ENCODE results near the gene GABRG2. TPM values are rescaled to one million over a fixed set of nuclear protein-coding genes. Genes with fewer than 3 reads are reported as not detected.

The GABRG2 gene
- total RNA-seq, 4 donors from 2014 or later, result not detected

- no peak overlapping the region for H3K27ac ChIP-seq
- no peaks in the 10 kb centered on the region for H3K9me3 ChIP-seq
- no peak overlapping the region for H3K4me3 ChIP-seq (replicated peaks in 1 of 3)
- no peak for DNase-seq
- H3K36me3 ChIP-seq, result no peaks in the 10 kb centered on the region
- 81 to 87% methylated on average over 2 of the region's 2 CpGs for WGBS, 2 donors
- H3K4me1 ChIP-seq, result no peaks in the 10 kb centered on the region
- no peaks in the 10 kb centered on the region for H3K27me3 ChIP-seq
- intact Hi-C loops (cut with DNase I), result no loop called here
- TF ChIP-seq POLR2A (IDR thresholded peaks at IDR 0.05) (no peak), CTCF (IDR thresholded peaks at IDR 0.05) (no peak)
These were observed 23.8 kb downstream of the GABRG2 start for GRCh38 chr5:162091336-162091735.

- WGBS, 2 donors, result 62 to 78% methylated on average over 2 of the region's 2 CpGs
- no peaks in the 10 kb centered on the region for H3K27me3 ChIP-seq
- TF ChIP-seq POLR2A (IDR thresholded peaks at IDR 0.05), result no peak
- no peak for TF ChIP-seq CTCF (IDR thresholded peaks at IDR 0.05)
- H3K4me3 ChIP-seq (replicated peaks in 1 of 3), result no peak overlapping the region
- intact Hi-C loops (cut with DNase I), result no loop called here
- no peaks in the 10 kb centered on the region for H3K4me1 ChIP-seq
- no peaks in the 10 kb centered on the region for H3K36me3 ChIP-seq
- H3K9me3 ChIP-seq, result no peaks in the 10 kb centered on the region
- DNase-seq, result no peak
- H3K27ac ChIP-seq, result no peak overlapping the region
These were observed 28.9 kb downstream of the GABRG2 start for GRCh38 chr5:162096448-162096847.

GRCh38 chr5:162107591-162107990 lies 40.0 kb downstream of the GABRG2 start:
- no peak overlapping the region for H3K4me3 ChIP-seq (replicated peaks in 1 of 3)
- TF ChIP-seq POLR2A (IDR thresholded peaks at IDR 0.05), result no peak
- no peak for TF ChIP-seq CTCF (IDR thresholded peaks at IDR 0.05)
- intact Hi-C loops (cut with DNase I), result no loop called here
- no peak overlapping the region for H3K27ac ChIP-seq
- no peaks in the 10 kb centered on the region for H3K36me3 ChIP-seq
- no peaks in the 10 kb centered on the region for H3K27me3 ChIP-seq
- no peaks in the 10 kb centered on the region for H3K9me3 ChIP-seq
- DNase-seq, result no peak
- 91 to 94% methylated on average over 2 of the region's 2 CpGs for WGBS, 2 donors
- H3K4me1 ChIP-seq, result no peaks in the 10 kb centered on the region

GRCh38 chr5:162119801-162120200 lies 52.2 kb downstream of the GABRG2 start:
- H3K4me1 ChIP-seq, result no peaks in the 10 kb centered on the region
- DNase-seq, result no peak
- H3K27ac ChIP-seq, result no peak overlapping the region
- H3K36me3 ChIP-seq, result no peaks in the 10 kb centered on the region
- TF ChIP-seq CTCF (IDR thresholded peaks at IDR 0.05) (no peak), POLR2A (IDR thresholded peaks at IDR 0.05) (no peak)
- H3K27me3 ChIP-seq, result no peaks in the 10 kb centered on the region
- H3K4me3 ChIP-seq (replicated peaks in 1 of 3), result no peak overlapping the region
- no peaks in the 10 kb centered on the region for H3K9me3 ChIP-seq
- intact Hi-C loops (cut with DNase I), result no loop called here
- 73 to 86% methylated on average over 3 of the region's 3 CpGs for WGBS, 2 donors

- Histone ChIP-seq H3K9me3 (no peaks in the 10 kb centered on the region), H3K4me1 (no peaks in the 10 kb centered on the region), H3K27ac (no peak overlapping the region), H3K27me3 (no peaks in the 10 kb centered on the region), H3K36me3 (no peaks in the 10 kb centered on the region), H3K4me3 (replicated peaks in 1 of 3) (no peak overlapping the region)
- 18 to 20% methylated on average over 2 of the region's 2 CpGs for WGBS, 2 donors
- TF ChIP-seq POLR2A (IDR thresholded peaks at IDR 0.05) (no peak), CTCF (IDR thresholded peaks at IDR 0.05) (no peak)
- DNase-seq, result peak; percentile 4 to 6
- intact Hi-C loops (cut with DNase I), result no loop called here
These were observed 60.5 kb downstream of the GABRG2 start for GRCh38 chr5:162128117-162128516.
